Measurements from ENCODE around the gene CCNY.

GRCh38 chr10:35506741-35507140 lies 170.4 kb downstream of the CCNY start:
- TF ChIP-seq CTCF (IDR thresholded peaks at IDR 0.05): no peak
- TF ChIP-seq POLR2AphosphoS5 (IDR thresholded peaks at IDR 0.05): no peak
- no peak for TF ChIP-seq POLR2A (IDR thresholded peaks at IDR 0.05)
- TF ChIP-seq EP300 (IDR thresholded peaks at IDR 0.05): no peak

Measured in suprapubic skin (tissue), 4 donors.